NCI-H774 (cell line): ENCODE measurements around the gene CDKN2AIP.
A peak's percentile ranks its signal among the peaks of the same experiment; 100 is the strongest.

ENCODE experiments used
- DNase-seq: peaks from one replicate; lab custom pipeline; 2025; lab: John Stamatoyannopoulos, UW

The CDKN2AIP gene

GRCh38 chr4:183444214-183445096 is at the start of gene CDKN2AIP:
Gene CDKN2AIP (plus strand): TSS chr4:183444636. CDS start chr4:183444798, 162 bp downstream.
- peak; percentile 82 for DNase-seq

GRCh38 chr4:183395395-183395794 is 49.0 kb upstream of the CDKN2AIP start:
- DNase-seq = no peak

GRCh38 chr4:183396227-183396637 is 48.2 kb upstream of the CDKN2AIP start:
- no peak for DNase-seq

GRCh38 chr4:183397741-183398297 is 46.6 kb upstream of the CDKN2AIP start:
- no peak for DNase-seq

- peak; percentile 33 for DNase-seq
Measured at GRCh38 chr4:183398298-183399125, 45.9 kb upstream of the CDKN2AIP start.

GRCh38 chr4:183399126-183399522 is 45.3 kb upstream of the CDKN2AIP start:
- DNase-seq = no peak

GRCh38 chr4:183399616-183400015 is 44.8 kb upstream of the CDKN2AIP start:
- DNase-seq = no peak

GRCh38 chr4:183400035-183400434 is 44.4 kb upstream of the CDKN2AIP start:
- DNase-seq = no peak

GRCh38 chr4:183401473-183401872 is 43.0 kb upstream of the CDKN2AIP start:
- DNase-seq = no peak

GRCh38 chr4:183402771-183403170 is 41.7 kb upstream of the CDKN2AIP start:
- no peak for DNase-seq

- DNase-seq = no peak
Measured at GRCh38 chr4:183403486-183403885, 41.0 kb upstream of the CDKN2AIP start.

GRCh38 chr4:183403961-183404360 is 40.5 kb upstream of the CDKN2AIP start:
- no peak for DNase-seq

GRCh38 chr4:183405303-183405702 is 39.1 kb upstream of the CDKN2AIP start:
- DNase-seq = no peak

- DNase-seq = peak; percentile 63
Measured at GRCh38 chr4:183407128-183407585, 37.3 kb upstream of the CDKN2AIP start.

GRCh38 chr4:183407635-183408464 is 36.6 kb upstream of the CDKN2AIP start:
- no peak for DNase-seq

GRCh38 chr4:183408796-183409195 is 35.6 kb upstream of the CDKN2AIP start:
- DNase-seq = no peak

GRCh38 chr4:183409483-183409882 is 35.0 kb upstream of the CDKN2AIP start:
- DNase-seq = no peak

GRCh38 chr4:183409934-183410333 is 34.5 kb upstream of the CDKN2AIP start:
- no peak for DNase-seq

GRCh38 chr4:183411291-183411861 is 33.1 kb upstream of the CDKN2AIP start:
- DNase-seq = no peak

- DNase-seq = no peak
Measured at GRCh38 chr4:183412821-183413220, 31.6 kb upstream of the CDKN2AIP start.
